GM12892 (cell line): ENCODE measurements around the gene NSUN6.

Experiments
- POLR2A ChIP-seq: IDR thresholded peaks from 2 replicates; pipeline ENCODE4 v1.6.1; 2011; ENCODE audit warnings: low read depth, low read length, control low read depth
- POLR2AphosphoS5 ChIP-seq: IDR thresholded peaks from 2 replicates; pipeline ENCODE4 v1.6.1; 2011; ENCODE audit warnings: low read depth, low read length, control low read depth

GRCh38 chr10:18607503-18608378 lies 43.6 kb downstream of the NSUN6 start:
- TF ChIP-seq POLR2AphosphoS5 (no peak), POLR2A (no peak)
